SK-N-SH (cell line): ENCODE data around the gene CMPK1. TPM values are rescaled to one million over a fixed set of nuclear protein-coding genes. Genes with fewer than 3 reads are reported as not detected.

Experiments
- CTCF ChIA-PET: fragments of 300-600, 350-600 bp; formaldehyde crosslinking; extraction: SDS; loops from one replicate; lab custom pipeline; 2021; lab: Yijun Ruan, JAX
- POLR2A ChIA-PET: fragments of 350-600 bp; sonication (Branson Sonifier 250); formaldehyde crosslinking; extraction: SDS; loops from one replicate; lab custom pipeline; 2020; ENCODE audit warnings: antibody characterized with exemption, inconsistent platforms; lab: Yijun Ruan, JAX
- DNase-seq: peaks from one replicate; pipeline ENCODE4 v3.0.0; 2012
- H2AFZ ChIP-seq: fragments of 200-600 bp; sonication (generic); 2 replicates; pipeline ENCODE4 v1.8.1; 2016; ENCODE audit warnings: antibody characterized with exemption, mild to moderate bottlenecking, low read depth
- H3F3A ChIP-seq: fragments of 200-600 bp; sonication (generic); replicated peaks from 2 replicates; pipeline ENCODE3; 2016; ENCODE audit warnings: antibody characterized with exemption, mild to moderate bottlenecking; ENCODE audit not compliant: insufficient read depth
- H3K27ac ChIP-seq, 2 experiments: fragments of 200-500 bp in 1 of 2; fragments of 200-600 bp in 1 of 2; sonication (Bioruptor generic) in 1 of 2; sonication (generic), shearing (Covaris generic) in 1 of 2; 2 replicates each; pipeline versions ENCODE4 v1.5.1 to v1.6.1; 2014 to 2016; ENCODE audit warnings: low read depth in 2 of 2, inconsistent platforms in 1 of 2, low read length in 1 of 2, mild to moderate bottlenecking in 1 of 2, mixed read lengths in 1 of 2
- H3K27me3 ChIP-seq: fragments of 200-600 bp; sonication (generic), shearing (Covaris generic); 2 replicates; pipeline ENCODE4 v1.6.1; 2016; ENCODE audit warnings: mixed run types; ENCODE audit not compliant: insufficient read depth
- H3K36me3 ChIP-seq, 2 experiments: fragments of 200-500 bp in 1 of 2; fragments of 200-600 bp in 1 of 2; sonication (Bioruptor generic) in 1 of 2; sonication (generic) in 1 of 2; replicated peaks in 1 of 2; 2 replicates each; pipeline versions ENCODE3 to v1.5.1; 2014 to 2016; ENCODE audit warnings: low read length in 1 of 2, mild to moderate bottlenecking in 1 of 2; ENCODE audit not compliant: insufficient read depth in 2 of 2, control insufficient read depth in 1 of 2
- H3K4me1 ChIP-seq, 2 experiments: fragments of 200-500 bp in 1 of 2; fragments of 200-600 bp in 1 of 2; sonication (Bioruptor generic) in 1 of 2; sonication (generic), shearing (Covaris generic) in 1 of 2; 2 replicates each; pipeline versions ENCODE4 v1.5.1 to v1.6.1; 2014 to 2016; ENCODE audit warnings: low read depth in 1 of 2, low read length in 1 of 2, mixed run types in 1 of 2; ENCODE audit not compliant: insufficient read depth in 2 of 2, control insufficient read depth in 1 of 2
- H3K4me2 ChIP-seq: fragments of 200-600 bp; sonication (generic), shearing (Covaris generic); 2 replicates; pipeline ENCODE4 v1.6.1; 2017; ENCODE audit warnings: mixed run types
- H3K4me3 ChIP-seq, 2 experiments: fragments of 200-500 bp in 1 of 2; fragments of 200-600 bp in 1 of 2; sonication (Bioruptor generic) in 1 of 2; sonication (generic), shearing (Covaris generic) in 1 of 2; 2 replicates each; pipeline versions ENCODE4 v1.5.1 to v1.8.1; 2014 to 2016; ENCODE audit warnings: low read depth in 2 of 2, inconsistent platforms in 1 of 2, low read length in 1 of 2, mild to moderate bottlenecking in 1 of 2, mixed read lengths in 1 of 2, moderate library complexity in 1 of 2
- H3K79me2 ChIP-seq: fragments of 200-600 bp; sonication (generic); 2 replicates; pipeline ENCODE4 v1.8.1; 2017; ENCODE audit warnings: mild to moderate bottlenecking; ENCODE audit not compliant: insufficient read depth
- H3K9ac ChIP-seq: fragments of 200-600 bp; sonication (generic); 2 replicates; pipeline ENCODE4 v1.6.1; 2017; ENCODE audit warnings: mixed run types
- H3K9me2 ChIP-seq: fragments of 200-600 bp; sonication (generic); 2 replicates; pipeline ENCODE4 v1.6.1; 2017; ENCODE audit warnings: mixed run types
- H3K9me3 ChIP-seq: fragments of 200-600 bp; sonication (generic); 2 replicates; pipeline ENCODE4 v1.6.1; 2017; ENCODE audit warnings: mixed run types, mild to moderate bottlenecking, moderate library complexity
- H4K20me1 ChIP-seq: fragments of 200-600 bp; sonication (generic); 2 replicates; pipeline ENCODE4 v1.6.1; 2017; ENCODE audit warnings: mild to moderate bottlenecking, mixed run types; ENCODE audit not compliant: insufficient read depth
- CHD2 ChIP-seq: fragments of 150-350 bp; IDR thresholded peaks from 2 replicates; pipeline ENCODE4 v1.6.1; 2018; ENCODE audit warnings: low read length; ENCODE audit not compliant: partially characterized antibody
- ELF1 ChIP-seq: IDR thresholded peaks from 2 replicates; pipeline ENCODE4 v1.4.0; 2012
- FOSL2 ChIP-seq: IDR thresholded peaks from 2 replicates; pipeline ENCODE4 v1.4.0; 2012; ENCODE audit warnings: low read depth, mild to moderate bottlenecking, moderate library complexity, borderline replicate concordance
- FOXM1 ChIP-seq: IDR thresholded peaks from 2 replicates; pipeline ENCODE4 v1.4.0; 2012; ENCODE audit warnings: low read depth, mild to moderate bottlenecking
- MEF2A ChIP-seq: IDR thresholded peaks from 2 replicates; pipeline ENCODE4 v1.4.0; 2012; ENCODE audit warnings: low read depth, borderline replicate concordance
- MXI1 ChIP-seq: IDR thresholded peaks from 2 replicates; pipeline ENCODE4 v1.6.1; 2012; ENCODE audit warnings: mild to moderate bottlenecking, low read depth, low read length, improper control_type of control experiment
- NFIC ChIP-seq: IDR thresholded peaks from 2 replicates; pipeline ENCODE4 v1.4.0; 2012; ENCODE audit warnings: borderline replicate concordance
- NRF1 ChIP-seq: IDR thresholded peaks from 2 replicates; pipeline ENCODE4 v1.6.1; 2012; ENCODE audit warnings: low read depth, mild to moderate bottlenecking, low read length
- POLR2AphosphoS5 ChIP-seq: IDR thresholded peaks from 2 replicates; pipeline ENCODE4 v1.6.1; 2012; ENCODE audit warnings: low read depth, low read length
- RAD21 ChIP-seq: IDR thresholded peaks from 2 replicates; pipeline ENCODE4 v1.6.1; 2012; ENCODE audit warnings: mild to moderate bottlenecking, low read length
- RXRA ChIP-seq: IDR thresholded peaks from 2 replicates; pipeline ENCODE4 v1.4.0; 2012; ENCODE audit warnings: low read depth, mild to moderate bottlenecking, borderline replicate concordance
- SIN3A ChIP-seq: IDR thresholded peaks from 2 replicates; pipeline ENCODE4 v1.6.1; 2012; ENCODE audit warnings: low read depth, mild to moderate bottlenecking, low read length, moderate library complexity, borderline replicate concordance
- SMC3 ChIP-seq: IDR thresholded peaks from 2 replicates; pipeline ENCODE4 v1.6.1; 2012; ENCODE audit warnings: low read depth, low read length, improper control_type of control experiment
- TAF1 ChIP-seq: IDR thresholded peaks from 2 replicates; pipeline ENCODE4 v1.6.1; 2012; ENCODE audit warnings: low read depth, mild to moderate bottlenecking, low read length, moderate library complexity, borderline replicate concordance
- TCF12 ChIP-seq: IDR thresholded peaks from 2 replicates; pipeline ENCODE4 v1.4.0; 2012
- WGBS: methylation state at CpG from one replicate; pipeline ENCODE4 v1.1.6; 2017; ENCODE audit warnings: low lambda C conversion rate; 5-methylcytosine and 5-hydroxymethylcytosine counted together
- polyA plus RNA-seq, 3 experiments: library from polyadenylated mRNA; depleted of rRNA; stranded (reverse); fragments of >200 nt; gene quantifications; 2 replicates each; pipeline ENCODE4 v1.2.3, GENCODE V29; 2012
- TF ChIP-seq, protein P1 (sequence below): fragments of 150-350 bp; IDR thresholded peaks from 2 replicates; pipeline ENCODE4 v1.6.1; 2017; ENCODE audit warnings: antibody characterized with exemption, low read length, low read depth, borderline replicate concordance
- TF ChIP-seq, protein P2 (sequence below): IDR thresholded peaks from 2 replicates; pipeline ENCODE4; 2012
- TF ChIP-seq, protein P3 (sequence below): IDR thresholded peaks from 2 replicates; pipeline ENCODE4 v1.4.0; 2012; ENCODE audit warnings: low read depth
- TF ChIP-seq, protein P4 (sequence below): IDR thresholded peaks from 2 replicates; pipeline ENCODE4 v1.4.0; 2012; ENCODE audit warnings: low read depth, borderline replicate concordance

CMPK1 gene
- polyA plus RNA-seq, 1 of the 3 experiments (the other 2 are of a cell fraction) = 17.5 TPM

DNA sequence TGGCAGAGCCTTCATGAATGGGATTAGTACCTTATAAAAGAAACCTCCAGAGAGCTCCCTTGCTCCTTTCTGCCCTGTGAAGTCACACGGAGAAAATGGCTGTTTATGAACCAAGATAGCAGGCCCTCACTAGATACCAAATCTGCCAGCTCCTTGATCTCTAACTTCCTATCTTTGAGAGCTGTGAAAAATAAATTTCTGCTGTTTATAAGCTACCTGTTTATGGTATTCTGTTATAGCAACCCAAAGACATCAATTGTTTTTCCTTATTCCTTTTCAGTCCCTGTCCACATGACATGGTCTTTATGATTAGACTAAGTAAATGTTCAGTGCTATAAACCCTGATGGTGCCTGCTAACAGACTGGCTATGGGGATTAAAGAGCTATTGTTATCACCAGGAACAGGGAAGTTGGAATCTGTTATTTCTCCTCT, 10.0 kb upstream of the CMPK1 start:
- WGBS = 63% methylated on average over 1 of the region's 1 CpG
- H3K27me3 ChIP-seq = no peaks in the 10 kb centered on the region
- H3K27ac ChIP-seq = no peak overlapping the region
- no peak overlapping the region for H2AFZ ChIP-seq
- H3K9me2 ChIP-seq = no peaks in the 10 kb centered on the region
- no peaks in the 10 kb centered on the region for H3K79me2 ChIP-seq
- no peak overlapping the region for H3K4me3 ChIP-seq
- H4K20me1 ChIP-seq = no peaks in the 10 kb centered on the region
- DNase-seq = no peak
- H3F3A ChIP-seq = no peaks in the 10 kb centered on the region
- POLR2A ChIA-PET = interaction anchor here (0.6 to 1.1 kb wide), 2 partner anchors 10 to 854 kb away, joined by 3 read pairs; partner anchors contain the start of gene CMPK1
- no peaks in the 10 kb centered on the region for H3K9me3 ChIP-seq
- H3K4me1 ChIP-seq = no peaks in the 10 kb centered on the region
- no peak for TF ChIP-seq ELF1
- no peak for TF ChIP-seq FOXM1
- no peak for TF ChIP-seq CHD2
- TF ChIP-seq, protein P1, sequence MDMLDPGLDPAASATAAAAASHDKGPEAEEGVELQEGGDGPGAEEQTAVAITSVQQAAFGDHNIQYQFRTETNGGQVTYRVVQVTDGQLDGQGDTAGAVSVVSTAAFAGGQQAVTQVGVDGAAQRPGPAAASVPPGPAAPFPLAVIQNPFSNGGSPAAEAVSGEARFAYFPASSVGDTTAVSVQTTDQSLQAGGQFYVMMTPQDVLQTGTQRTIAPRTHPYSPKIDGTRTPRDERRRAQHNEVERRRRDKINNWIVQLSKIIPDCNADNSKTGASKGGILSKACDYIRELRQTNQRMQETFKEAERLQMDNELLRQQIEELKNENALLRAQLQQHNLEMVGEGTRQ = no peak
- TF ChIP-seq, protein P2, sequence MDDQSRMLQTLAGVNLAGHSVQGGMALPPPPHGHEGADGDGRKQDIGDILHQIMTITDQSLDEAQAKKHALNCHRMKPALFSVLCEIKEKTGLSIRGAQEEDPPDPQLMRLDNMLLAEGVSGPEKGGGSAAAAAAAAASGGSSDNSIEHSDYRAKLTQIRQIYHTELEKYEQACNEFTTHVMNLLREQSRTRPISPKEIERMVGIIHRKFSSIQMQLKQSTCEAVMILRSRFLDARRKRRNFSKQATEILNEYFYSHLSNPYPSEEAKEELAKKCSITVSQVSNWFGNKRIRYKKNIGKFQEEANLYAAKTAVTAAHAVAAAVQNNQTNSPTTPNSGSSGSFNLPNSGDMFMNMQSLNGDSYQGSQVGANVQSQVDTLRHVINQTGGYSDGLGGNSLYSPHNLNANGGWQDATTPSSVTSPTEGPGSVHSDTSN = no peak
- TF ChIP-seq RXRA = no peak
- TF ChIP-seq RAD21 = no peak
- no peak for TF ChIP-seq FOSL2
- no peak for TF ChIP-seq POLR2AphosphoS5
- no peak for TF ChIP-seq NRF1
- TF ChIP-seq, protein P3, sequence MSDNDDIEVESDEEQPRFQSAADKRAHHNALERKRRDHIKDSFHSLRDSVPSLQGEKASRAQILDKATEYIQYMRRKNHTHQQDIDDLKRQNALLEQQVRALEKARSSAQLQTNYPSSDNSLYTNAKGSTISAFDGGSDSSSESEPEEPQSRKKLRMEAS = no peak
- TF ChIP-seq MXI1 = no peak
- TF ChIP-seq TCF12 = no peak
- CTCF ChIA-PET = interaction anchor here (1.0 to 1.7 kb wide), 3 partner anchors 10 to 61 kb away, joined by 3 to 8 read pairs (median 3); partner anchors contain the start of genes CMPK1 and STIL
- H3K9ac ChIP-seq = no peak overlapping the region
- no peak overlapping the region for H3K4me2 ChIP-seq
- H3K36me3 ChIP-seq = no peaks in the 10 kb centered on the region

DNA sequence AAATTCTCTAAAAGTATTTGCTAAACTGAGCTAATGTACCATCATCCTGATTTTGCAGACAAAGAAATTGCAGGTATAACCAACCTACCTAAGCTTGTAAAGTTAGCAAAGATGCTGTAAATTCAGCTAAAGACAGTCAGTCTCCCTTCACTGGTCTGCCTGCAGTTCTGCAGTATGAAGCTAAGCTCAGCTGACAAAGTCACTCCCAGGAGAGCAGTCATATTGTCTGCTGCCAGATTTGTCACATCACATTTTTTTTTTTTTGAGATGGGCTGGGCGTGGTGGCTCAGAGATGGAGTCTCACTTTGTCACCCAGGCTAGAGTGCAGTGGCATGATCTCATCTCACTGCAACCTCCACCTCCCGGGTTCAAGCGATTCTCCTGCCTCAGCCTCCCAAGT, 8.9 kb upstream of the CMPK1 start:
- Histone ChIP-seq H3K79me2 (no peaks in the 10 kb centered on the region), H3F3A (no peaks in the 10 kb centered on the region), H4K20me1 (no peaks in the 10 kb centered on the region), H3K9me2 (no peaks in the 10 kb centered on the region), H3K27ac (no peak overlapping the region), H3K4me3 (no peak overlapping the region), H2AFZ (no peak overlapping the region), H3K4me2 (no peak overlapping the region), H3K27me3 (no peaks in the 10 kb centered on the region), H3K9me3 (no peaks in the 10 kb centered on the region), H3K9ac (no peak overlapping the region), H3K4me1 (no peaks in the 10 kb centered on the region), H3K36me3 (no peaks in the 10 kb centered on the region)
- no peak for TF ChIP-seq TAF1
- no peak for TF ChIP-seq SIN3A
- no peak for TF ChIP-seq SMC3
- TF ChIP-seq, protein P4, sequence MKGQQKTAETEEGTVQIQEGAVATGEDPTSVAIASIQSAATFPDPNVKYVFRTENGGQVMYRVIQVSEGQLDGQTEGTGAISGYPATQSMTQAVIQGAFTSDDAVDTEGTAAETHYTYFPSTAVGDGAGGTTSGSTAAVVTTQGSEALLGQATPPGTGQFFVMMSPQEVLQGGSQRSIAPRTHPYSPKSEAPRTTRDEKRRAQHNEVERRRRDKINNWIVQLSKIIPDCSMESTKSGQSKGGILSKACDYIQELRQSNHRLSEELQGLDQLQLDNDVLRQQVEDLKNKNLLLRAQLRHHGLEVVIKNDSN = no peak
- TF ChIP-seq MXI1 = no peak
- TF ChIP-seq POLR2AphosphoS5 = no peak
- TF ChIP-seq, protein P3 = no peak
- TF ChIP-seq MEF2A = no peak
- TF ChIP-seq NFIC = no peak
- no peak for DNase-seq
- ChIA-PET CTCF (interaction anchor here (0.7 to 1.7 kb wide), 3 partner anchors 11 to 145 kb away, joined by 3 to 8 read pairs (median 6); partner anchors contain the start of gene STIL), POLR2A (interaction anchor here (0.8 kb wide), 1 partner anchor 9 kb away, joined by 3 read pairs; the partner anchor contains the start of gene CMPK1)
- 91% methylated on average over 3 of the region's 3 CpGs for WGBS
